Right cardiac atrium (tissue), 5 donors: ENCODE results near the gene SLC7A9. TPM values are rescaled to one million over a fixed set of nuclear protein-coding genes. Genes with fewer than 3 reads are reported as not detected.
"Not testable (repeated sequence)": the region's sequence is repeated elsewhere in the genome, so short reads cannot be mapped to it uniquely, and the experiment has no call there.

Experiments used
- ATAC-seq, 2 donors: fragments of 200-7000 bp; cut with Tn5 transposase; one replicate each; pipeline versions ENCODE4 v1.8.0 to v1.9.1; 2020; ENCODE audit warnings: moderate library complexity in 2 of 2, mild to moderate bottlenecking in 1 of 2
- DNase-seq, 3 donors: peaks; one replicate each; pipeline ENCODE4 v3.0.0-alpha.2; 2020
- H3K27ac ChIP-seq: one replicate; pipeline ENCODE4 v1.5.1; 2013; ENCODE audit warnings: mild to moderate bottlenecking, low read length, control low read depth, moderate library complexity
- H3K27me3 ChIP-seq: one replicate; pipeline ENCODE4 v1.6.1; 2013; ENCODE audit not compliant: control insufficient read depth, insufficient read depth
- H3K4me1 ChIP-seq: one replicate; pipeline ENCODE4 v1.6.1; 2013; ENCODE audit warnings: low read length; ENCODE audit not compliant: control insufficient read depth, insufficient read depth
- H3K4me3 ChIP-seq: one replicate; pipeline ENCODE4 v1.5.1; 2013; ENCODE audit warnings: low read length, control low read depth
- H3K9me3 ChIP-seq: one replicate; pipeline ENCODE4 v1.6.1; 2013; ENCODE audit warnings: low read length; ENCODE audit not compliant: control insufficient read depth
- WGBS: extraction: QIAGEN DNeasy Blood & Tissue Kit; methylation state at CpG from one replicate; pipeline ENCODE4 v1.1.7; 2013; 5-methylcytosine and 5-hydroxymethylcytosine counted together
- intact Hi-C, 4 donors: fragments of 100-400 bp; cut with DNase I; formaldehyde crosslinking; loops; one replicate each; pipeline versions ENCODE4 v1.11.0 to v1.14.0; 2022 to 2023
- polyA plus RNA-seq: library from polyadenylated mRNA; stranded (reverse); fragments of 200-250 nt; gene quantifications from one replicate; pipeline ENCODE4 v1.2.3, GENCODE V29; 2013
- total RNA-seq, 4 donors: library from RNA; stranded (reverse); fragmentation: NEBNext Ultra II Directional; extraction: Animal tissue kit (Norgen Biotek cat#: 25700); gene quantifications; one replicate each; pipeline ENCODE4 v1.2.1, GENCODE V29; 2021
- donor health status: healthy with polysubstance abuse.
- donor health status: DM: no; HTN: yes; CAD: no.
- donor health status: DM: no; HTN: no; CAD: no.
- donor health status: DM: no; HTN: yes; CAD: no; lungs with severe emphysema.
- donor health status: DM: yes; HTN: yes; CAD: no.

The SLC7A9 gene
- total and polyA plus RNA-seq, 5 donors = 0.18 TPM; not detected in 3

DNA sequence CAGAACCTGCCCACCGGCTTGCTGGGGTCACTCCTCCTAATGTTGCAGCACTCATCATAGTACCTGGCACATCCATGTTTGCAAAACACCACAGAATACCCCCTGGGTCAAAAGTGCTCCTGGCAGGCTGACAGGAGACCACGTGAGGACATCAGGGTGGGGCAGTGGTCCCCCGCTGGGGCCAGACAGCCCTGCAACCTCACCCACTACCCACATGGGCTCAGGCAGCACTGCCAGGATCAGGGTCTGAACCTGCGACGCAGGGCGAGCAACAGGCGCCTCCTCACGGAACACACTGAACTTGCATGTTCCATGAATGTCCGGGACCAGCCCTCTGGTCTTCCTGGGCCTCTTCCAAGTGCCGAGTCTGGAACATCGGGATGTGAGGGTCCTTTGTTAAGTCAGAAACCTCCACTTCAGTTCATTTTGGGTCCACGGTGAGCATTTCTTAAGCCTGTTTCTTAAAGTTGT lies 1.4 kb upstream of the SLC7A9 start:
- DNase-seq = no peak
- H3K9me3 ChIP-seq = no peaks in the 10 kb centered on the region

GRCh38 chr19:32869966-32870573 lies 503 bp upstream of the SLC7A9 start:
- Histone ChIP-seq H3K9me3 (no peaks in the 10 kb centered on the region), H3K27me3 (no peaks in the 10 kb centered on the region), H3K27ac (no peak overlapping the region), H3K4me3 (no peak overlapping the region), H3K4me1 (no peaks in the 10 kb centered on the region)
- intact Hi-C loops = no loop called here
- ATAC-seq = no peak
- no peak for DNase-seq
- 68% methylated on average over 18 of the region's 18 CpGs for WGBS

More for the DNA sequence above, 1.4 kb upstream of the SLC7A9 start:
- Histone ChIP-seq H3K27ac (no peak overlapping the region), H3K27me3 (no peaks in the 10 kb centered on the region), H3K4me1 (no peaks in the 10 kb centered on the region), H3K4me3 (no peak overlapping the region)
- ATAC-seq = no peak
- 70% methylated on average over 12 of the region's 12 CpGs for WGBS
- intact Hi-C loops = no loop called here

DNA sequence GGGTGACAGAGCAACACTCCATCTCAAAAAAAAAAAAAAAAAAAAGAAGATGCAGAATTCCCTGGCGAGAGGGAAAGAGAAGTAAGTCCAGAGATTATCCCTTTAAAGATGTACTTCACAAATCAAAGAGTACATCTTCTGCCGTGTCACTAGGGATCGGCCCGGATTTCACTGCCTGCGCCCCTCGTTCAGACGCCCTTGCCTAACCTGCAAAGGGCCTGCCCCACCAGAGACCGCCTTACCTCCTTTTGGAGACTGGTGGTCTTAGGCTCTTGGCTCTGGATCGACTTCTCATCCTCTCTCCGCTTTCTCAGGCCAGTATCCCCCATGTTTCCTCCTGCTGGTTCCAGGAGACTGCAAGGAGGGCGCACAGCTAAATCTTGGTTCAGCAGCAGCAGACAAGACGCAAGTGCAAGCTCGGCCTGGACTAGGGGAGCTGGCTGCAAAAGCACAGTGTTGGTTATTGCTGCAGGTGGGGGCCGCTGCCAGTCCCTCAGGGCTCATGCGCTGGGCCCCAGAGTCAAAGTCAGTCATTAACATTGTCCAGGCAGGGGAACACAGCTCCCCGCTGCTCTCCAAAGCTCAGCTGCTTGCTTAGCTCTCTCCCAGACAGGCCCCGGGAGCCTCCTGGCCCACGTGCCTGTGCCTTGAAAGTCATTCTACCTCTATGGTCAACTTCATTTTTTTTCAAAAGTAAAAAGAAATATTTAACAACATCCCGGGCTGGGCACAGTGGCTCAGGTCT lies 1.2 kb downstream of the SLC7A9 start:
- no peak for ATAC-seq
- Histone ChIP-seq H3K27me3 (no peaks in the 10 kb centered on the region), H3K4me1 (no peaks in the 10 kb centered on the region), H3K9me3 (no peaks in the 10 kb centered on the region), H3K4me3 (no peak overlapping the region), H3K27ac (no peak overlapping the region)
- DNase-seq = no peak
- WGBS = 83% methylated on average over 19 of the region's 19 CpGs
- intact Hi-C loops = no loop called here

DNA sequence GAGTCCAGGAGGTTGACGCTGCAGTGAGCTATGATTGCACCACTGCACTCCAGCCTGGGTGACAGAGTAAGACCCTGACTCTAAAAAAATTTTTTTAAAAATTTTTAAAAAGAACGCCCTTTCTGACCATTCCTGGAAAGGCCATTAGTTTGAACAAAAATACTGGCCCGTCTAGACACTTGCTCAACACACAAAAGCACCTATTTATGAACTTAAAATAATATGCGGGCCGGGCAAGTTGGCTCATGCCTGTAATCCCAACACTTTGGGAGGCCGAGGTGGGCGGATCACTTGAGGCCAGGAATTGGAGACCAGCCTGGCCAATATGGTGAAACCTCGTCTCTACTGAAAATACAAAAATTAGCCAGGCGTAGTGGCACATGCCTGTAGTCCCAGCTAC lies 2.1 kb downstream of the SLC7A9 start:
- 94% methylated on average over 9 of the region's 9 CpGs for WGBS
- intact Hi-C loops, H3K4me1 ChIP-seq, H3K4me3 ChIP-seq, H3K27me3 ChIP-seq, DNase-seq, H3K27ac ChIP-seq, ATAC-seq, H3K9me3 ChIP-seq: not testable (repeated sequence)

GRCh38 chr19:32866564-32867265 lies 2.9 kb downstream of the SLC7A9 start:
- ATAC-seq = no peak
- no peaks in the 10 kb centered on the region for H3K9me3 ChIP-seq
- intact Hi-C loops = no loop called here
- H3K27me3 ChIP-seq = no peaks in the 10 kb centered on the region
- H3K27ac ChIP-seq = no peak overlapping the region
- H3K4me1 ChIP-seq = no peaks in the 10 kb centered on the region
- no peak for DNase-seq
- 84% methylated on average over 12 of the region's 12 CpGs for WGBS
- H3K4me3 ChIP-seq = no peak overlapping the region

DNA sequence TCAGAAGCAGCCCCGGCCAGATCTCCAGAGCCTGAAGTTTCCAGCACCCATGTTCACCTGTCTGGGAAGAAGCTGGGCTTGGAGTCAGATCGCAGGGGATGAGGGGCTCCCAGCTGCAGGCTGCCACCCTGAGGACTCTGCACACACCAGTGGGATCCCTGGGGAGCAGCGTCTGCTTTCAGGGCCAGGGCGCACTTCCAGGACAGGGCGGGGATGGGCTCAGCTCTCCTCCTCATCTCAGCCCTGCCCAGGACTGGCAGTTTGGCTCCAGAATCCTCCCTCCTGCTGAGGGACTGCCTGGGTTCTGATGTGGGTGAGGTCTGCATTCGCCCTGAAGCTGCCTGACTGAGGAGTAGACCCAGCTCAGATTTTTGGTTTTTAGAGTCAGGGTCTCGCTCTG lies 3.5 kb downstream of the SLC7A9 start:
- WGBS = 78% methylated on average over 7 of the region's 7 CpGs
- Histone ChIP-seq H3K4me3 (no peak overlapping the region), H3K4me1 (no peaks in the 10 kb centered on the region), H3K27me3 (no peaks in the 10 kb centered on the region), H3K27ac (no peak overlapping the region), H3K9me3 (no peaks in the 10 kb centered on the region)
- intact Hi-C loops = no loop called here
- no peak for DNase-seq
- no peak for ATAC-seq

DNA sequence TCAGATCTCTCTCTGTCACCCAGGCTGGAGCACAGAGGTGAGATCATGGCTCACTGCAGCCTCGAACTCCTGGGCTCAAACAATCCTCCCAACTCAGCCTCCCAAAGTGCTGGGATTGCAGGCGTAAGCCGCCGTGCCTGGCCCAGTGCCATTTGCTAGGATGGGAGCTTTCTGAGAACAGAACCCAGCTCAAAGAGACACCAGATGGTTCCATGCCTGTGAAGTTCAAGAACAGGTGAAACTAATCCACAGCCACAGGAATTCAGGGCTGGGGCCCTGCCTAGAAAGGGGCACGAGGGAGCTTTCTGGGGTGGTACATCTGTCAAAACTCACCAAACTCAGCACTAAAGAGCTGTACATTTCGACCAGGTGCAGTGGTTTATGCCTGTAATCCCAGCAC lies 4.2 kb downstream of the SLC7A9 start:
- 77% methylated on average over 6 of the region's 6 CpGs for WGBS
- Histone ChIP-seq H3K27me3 (no peaks in the 10 kb centered on the region), H3K27ac (no peak overlapping the region), H3K9me3 (no peaks in the 10 kb centered on the region), H3K4me1 (no peaks in the 10 kb centered on the region), H3K4me3 (no peak overlapping the region)
- no peak for ATAC-seq
- DNase-seq = no peak
- intact Hi-C loops = no loop called here

GRCh38 chr19:32864318-32865007 lies 5.1 kb downstream of the SLC7A9 start:
- DNase-seq = no peak
- H3K4me1 ChIP-seq = no peaks in the 10 kb centered on the region
- H3K27ac ChIP-seq = no peak overlapping the region
- intact Hi-C loops = no loop called here
- H3K9me3 ChIP-seq = no peaks in the 10 kb centered on the region
- H3K27me3 ChIP-seq = no peaks in the 10 kb centered on the region
- ATAC-seq = no peak
- 86% methylated on average over 35 of the region's 35 CpGs for WGBS
- H3K4me3 ChIP-seq = no peak overlapping the region

DNA sequence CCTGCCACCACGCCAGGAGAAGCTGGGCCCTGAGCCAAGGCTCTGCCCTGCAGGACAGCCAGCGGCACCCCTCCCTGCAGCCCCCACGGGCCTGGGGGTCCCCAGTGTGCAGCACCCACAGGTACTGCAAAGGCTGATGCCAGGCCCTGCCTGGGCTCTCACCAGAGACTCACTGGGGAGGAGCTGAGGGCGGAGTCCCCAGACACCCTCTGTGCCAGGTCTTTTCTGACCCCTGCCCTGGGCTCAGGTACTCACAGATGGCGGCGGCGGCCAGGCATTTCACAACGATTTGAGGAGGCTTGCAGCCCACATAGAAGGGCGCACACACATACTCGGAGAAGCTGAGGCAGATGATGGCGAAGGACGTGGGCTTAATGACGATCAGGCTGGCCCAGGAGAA lies 5.7 kb downstream of the SLC7A9 start:
- DNase-seq (peak in 1 of 3 donors; percentile 41), ATAC-seq (no peak)
- no peak overlapping the region for H3K4me3 ChIP-seq
- H3K27me3 ChIP-seq = no peaks in the 10 kb centered on the region
- no peaks in the 10 kb centered on the region for H3K9me3 ChIP-seq
- intact Hi-C loops = no loop called here
- H3K4me1 ChIP-seq = no peaks in the 10 kb centered on the region
- WGBS = 88% methylated on average over 13 of the region's 13 CpGs
- no peak overlapping the region for H3K27ac ChIP-seq

- DNase-seq (no peak), ATAC-seq (no peak)
- H3K4me1 ChIP-seq = no peaks in the 10 kb centered on the region
- H3K27ac ChIP-seq = no peak overlapping the region
- intact Hi-C loops = no loop called here
- 94% methylated on average over 8 of the region's 8 CpGs for WGBS
- no peak overlapping the region for H3K4me3 ChIP-seq
- no peaks in the 10 kb centered on the region for H3K9me3 ChIP-seq
- H3K27me3 ChIP-seq = no peaks in the 10 kb centered on the region
Observed at GRCh38 chr19:32863301-32863700, 6.3 kb downstream of the SLC7A9 start.

DNA sequence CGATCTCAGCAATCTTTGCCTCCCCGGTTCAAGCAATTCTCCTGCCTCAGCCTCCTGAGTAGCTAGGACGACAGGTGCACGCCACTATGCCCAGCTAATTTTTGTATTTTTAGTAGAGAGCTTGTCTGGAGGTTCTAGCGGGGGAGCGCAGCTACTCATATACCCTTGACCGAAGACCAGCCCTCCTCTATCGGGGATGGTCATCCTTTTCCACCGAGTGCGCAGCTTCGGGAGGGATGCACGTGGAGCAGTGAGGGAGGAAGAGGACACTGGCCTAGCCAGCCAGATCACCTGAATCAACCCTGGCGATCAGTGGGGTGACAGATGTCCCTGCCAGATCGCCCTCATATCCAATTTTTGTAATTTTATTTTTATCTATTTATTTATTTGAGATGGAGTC lies 6.8 kb downstream of the SLC7A9 start:
- intact Hi-C loops = no loop called here
- DNase-seq (no peak), ATAC-seq (no peak)
- no peaks in the 10 kb centered on the region for H3K4me1 ChIP-seq
- H3K27me3 ChIP-seq = no peaks in the 10 kb centered on the region
- no peak overlapping the region for H3K27ac ChIP-seq
- no peaks in the 10 kb centered on the region for H3K9me3 ChIP-seq
- 94% methylated on average over 14 of the region's 14 CpGs for WGBS
- H3K4me3 ChIP-seq = no peak overlapping the region
